ENCODE measurements around the gene HDGFL1. TPM values are rescaled to one million over a fixed set of nuclear protein-coding genes. Genes with fewer than 3 reads are reported as not detected.

Gene HDGFL1
- total RNA-seq, 1 experiment from 2014 or later = not detected

GRCh38 chr6:22605736-22606135 lies 36.4 kb downstream of the HDGFL1 start (continued):
- TF ChIP-seq, protein P1, sequence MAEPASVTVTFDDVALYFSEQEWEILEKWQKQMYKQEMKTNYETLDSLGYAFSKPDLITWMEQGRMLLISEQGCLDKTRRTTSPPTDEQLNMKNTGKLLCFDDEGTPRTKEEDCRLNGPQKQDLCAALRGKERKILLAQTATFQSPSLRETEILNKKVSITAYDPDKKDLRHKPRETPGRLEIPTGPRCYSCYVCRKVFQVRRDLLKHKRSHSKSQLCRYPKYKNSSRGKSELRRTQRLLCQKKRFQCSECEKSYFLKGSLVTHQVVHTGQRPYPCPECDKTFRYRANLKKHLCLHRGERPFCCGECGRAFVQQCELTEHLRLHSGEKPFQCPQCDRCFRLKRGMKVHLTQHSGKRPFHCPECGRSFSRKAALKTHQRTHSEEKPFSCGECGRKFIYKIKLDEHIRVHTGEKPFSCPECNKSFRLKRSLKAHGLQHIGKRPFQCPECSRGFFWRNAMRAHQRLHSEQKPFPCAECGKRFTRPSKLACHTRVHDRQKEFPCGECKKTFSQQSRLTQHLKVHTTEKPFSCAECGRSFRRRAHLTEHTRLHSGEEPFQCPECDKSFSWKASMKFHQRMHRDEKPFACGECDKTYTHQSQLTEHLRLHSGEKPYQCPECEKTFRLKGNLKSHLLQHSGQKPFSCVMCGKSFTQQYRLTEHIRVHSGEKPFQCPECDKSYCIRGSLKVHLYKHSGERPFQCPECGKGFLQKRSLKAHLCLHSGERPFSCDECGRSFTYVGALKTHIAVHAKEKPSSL (CRISPR knock-in tag; conservative IDR thresholded peaks at IDR 0.05) = no peak
- TF ChIP-seq, protein P2, sequence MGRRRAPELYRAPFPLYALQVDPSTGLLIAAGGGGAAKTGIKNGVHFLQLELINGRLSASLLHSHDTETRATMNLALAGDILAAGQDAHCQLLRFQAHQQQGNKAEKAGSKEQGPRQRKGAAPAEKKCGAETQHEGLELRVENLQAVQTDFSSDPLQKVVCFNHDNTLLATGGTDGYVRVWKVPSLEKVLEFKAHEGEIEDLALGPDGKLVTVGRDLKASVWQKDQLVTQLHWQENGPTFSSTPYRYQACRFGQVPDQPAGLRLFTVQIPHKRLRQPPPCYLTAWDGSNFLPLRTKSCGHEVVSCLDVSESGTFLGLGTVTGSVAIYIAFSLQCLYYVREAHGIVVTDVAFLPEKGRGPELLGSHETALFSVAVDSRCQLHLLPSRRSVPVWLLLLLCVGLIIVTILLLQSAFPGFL (CRISPR knock-in tag; IDR thresholded peaks at IDR 0.05; ENCODE audit: borderline replicate concordance) = no peak
- TF ChIP-seq ATF6 (CRISPR knock-in tag; IDR thresholded peaks at IDR 0.05) (no peak), MXD4 (CRISPR knock-in tag; IDR thresholded peaks at IDR 0.05; ENCODE audit: borderline replicate concordance) (no peak), NFATC4 (CRISPR knock-in tag; IDR thresholded peaks at IDR 0.05) (no peak), MYBL2 (CRISPR knock-in tag; IDR thresholded peaks at IDR 0.05) (no peak)

- Mint-ChIP-seq H3K36me3 (no peaks in the 10 kb centered on the region), H3K9me3 (no peaks in the 10 kb centered on the region), H3K4me3 (no peak overlapping the region), H3K27ac (no peak overlapping the region), H3K27me3 (ENCODE audit: low read depth) (no peaks in the 10 kb centered on the region), H3K4me1 (peaks cover 25% of the 10 kb centered on the region)
- ChIA-PET CTCF (no interaction called here), POLR2A (no interaction called here)
- TF ChIP-seq ATF1 (CRISPR knock-in tag; IDR thresholded peaks at IDR 0.05) = no peak
- TF ChIP-seq ZNF512 (CRISPR knock-in tag; IDR thresholded peaks at IDR 0.05; ENCODE audit: borderline replicate concordance) = no peak
- TF ChIP-seq, protein P3, sequence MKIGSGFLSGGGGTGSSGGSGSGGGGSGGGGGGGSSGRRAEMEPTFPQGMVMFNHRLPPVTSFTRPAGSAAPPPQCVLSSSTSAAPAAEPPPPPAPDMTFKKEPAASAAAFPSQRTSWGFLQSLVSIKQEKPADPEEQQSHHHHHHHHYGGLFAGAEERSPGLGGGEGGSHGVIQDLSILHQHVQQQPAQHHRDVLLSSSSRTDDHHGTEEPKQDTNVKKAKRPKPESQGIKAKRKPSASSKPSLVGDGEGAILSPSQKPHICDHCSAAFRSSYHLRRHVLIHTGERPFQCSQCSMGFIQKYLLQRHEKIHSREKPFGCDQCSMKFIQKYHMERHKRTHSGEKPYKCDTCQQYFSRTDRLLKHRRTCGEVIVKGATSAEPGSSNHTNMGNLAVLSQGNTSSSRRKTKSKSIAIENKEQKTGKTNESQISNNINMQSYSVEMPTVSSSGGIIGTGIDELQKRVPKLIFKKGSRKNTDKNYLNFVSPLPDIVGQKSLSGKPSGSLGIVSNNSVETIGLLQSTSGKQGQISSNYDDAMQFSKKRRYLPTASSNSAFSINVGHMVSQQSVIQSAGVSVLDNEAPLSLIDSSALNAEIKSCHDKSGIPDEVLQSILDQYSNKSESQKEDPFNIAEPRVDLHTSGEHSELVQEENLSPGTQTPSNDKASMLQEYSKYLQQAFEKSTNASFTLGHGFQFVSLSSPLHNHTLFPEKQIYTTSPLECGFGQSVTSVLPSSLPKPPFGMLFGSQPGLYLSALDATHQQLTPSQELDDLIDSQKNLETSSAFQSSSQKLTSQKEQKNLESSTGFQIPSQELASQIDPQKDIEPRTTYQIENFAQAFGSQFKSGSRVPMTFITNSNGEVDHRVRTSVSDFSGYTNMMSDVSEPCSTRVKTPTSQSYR (CRISPR knock-in tag; IDR thresholded peaks at IDR 0.05) = no peak
- TF ChIP-seq ELF4 (CRISPR knock-in tag; IDR thresholded peaks at IDR 0.05; ENCODE audit: low read depth) = no peak
- no peak for TF ChIP-seq MXD4 (CRISPR knock-in tag; IDR thresholded peaks at IDR 0.05; ENCODE audit: borderline replicate concordance)
- TF ChIP-seq, protein P4, sequence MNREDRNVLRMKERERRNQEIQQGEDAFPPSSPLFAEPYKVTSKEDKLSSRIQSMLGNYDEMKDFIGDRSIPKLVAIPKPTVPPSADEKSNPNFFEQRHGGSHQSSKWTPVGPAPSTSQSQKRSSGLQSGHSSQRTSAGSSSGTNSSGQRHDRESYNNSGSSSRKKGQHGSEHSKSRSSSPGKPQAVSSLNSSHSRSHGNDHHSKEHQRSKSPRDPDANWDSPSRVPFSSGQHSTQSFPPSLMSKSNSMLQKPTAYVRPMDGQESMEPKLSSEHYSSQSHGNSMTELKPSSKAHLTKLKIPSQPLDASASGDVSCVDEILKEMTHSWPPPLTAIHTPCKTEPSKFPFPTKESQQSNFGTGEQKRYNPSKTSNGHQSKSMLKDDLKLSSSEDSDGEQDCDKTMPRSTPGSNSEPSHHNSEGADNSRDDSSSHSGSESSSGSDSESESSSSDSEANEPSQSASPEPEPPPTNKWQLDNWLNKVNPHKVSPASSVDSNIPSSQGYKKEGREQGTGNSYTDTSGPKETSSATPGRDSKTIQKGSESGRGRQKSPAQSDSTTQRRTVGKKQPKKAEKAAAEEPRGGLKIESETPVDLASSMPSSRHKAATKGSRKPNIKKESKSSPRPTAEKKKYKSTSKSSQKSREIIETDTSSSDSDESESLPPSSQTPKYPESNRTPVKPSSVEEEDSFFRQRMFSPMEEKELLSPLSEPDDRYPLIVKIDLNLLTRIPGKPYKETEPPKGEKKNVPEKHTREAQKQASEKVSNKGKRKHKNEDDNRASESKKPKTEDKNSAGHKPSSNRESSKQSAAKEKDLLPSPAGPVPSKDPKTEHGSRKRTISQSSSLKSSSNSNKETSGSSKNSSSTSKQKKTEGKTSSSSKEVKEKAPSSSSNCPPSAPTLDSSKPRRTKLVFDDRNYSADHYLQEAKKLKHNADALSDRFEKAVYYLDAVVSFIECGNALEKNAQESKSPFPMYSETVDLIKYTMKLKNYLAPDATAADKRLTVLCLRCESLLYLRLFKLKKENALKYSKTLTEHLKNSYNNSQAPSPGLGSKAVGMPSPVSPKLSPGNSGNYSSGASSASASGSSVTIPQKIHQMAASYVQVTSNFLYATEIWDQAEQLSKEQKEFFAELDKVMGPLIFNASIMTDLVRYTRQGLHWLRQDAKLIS (CRISPR knock-in tag; IDR thresholded peaks at IDR 0.05; ENCODE audit: borderline replicate concordance) = no peak
- no peak for TF ChIP-seq ZNF532 (CRISPR knock-in tag; IDR thresholded peaks at IDR 0.05; ENCODE audit: borderline replicate concordance)
- TF ChIP-seq, protein P5, sequence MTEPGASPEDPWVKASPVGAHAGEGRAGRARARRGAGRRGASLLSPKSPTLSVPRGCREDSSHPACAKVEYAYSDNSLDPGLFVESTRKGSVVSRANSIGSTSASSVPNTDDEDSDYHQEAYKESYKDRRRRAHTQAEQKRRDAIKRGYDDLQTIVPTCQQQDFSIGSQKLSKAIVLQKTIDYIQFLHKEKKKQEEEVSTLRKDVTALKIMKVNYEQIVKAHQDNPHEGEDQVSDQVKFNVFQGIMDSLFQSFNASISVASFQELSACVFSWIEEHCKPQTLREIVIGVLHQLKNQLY (CRISPR knock-in tag; IDR thresholded peaks at IDR 0.05) = no peak
- no peak for TF ChIP-seq NR1H2 (CRISPR knock-in tag; IDR thresholded peaks at IDR 0.05)
- no peak for DNase-seq (ENCODE audit: low spot score)
- no peak for ATAC-seq
These were observed 40.8 kb downstream of the HDGFL1 start for GRCh38 chr6:22610127-22610526.
